Neural progenitor cell (in vitro differentiated cells): ENCODE measurements around the gene MCF2L2. TPM values are rescaled to one million over a fixed set of nuclear protein-coding genes. Genes with fewer than 3 reads are reported as not detected.
A peak's percentile ranks its signal among the peaks of the same experiment; 100 is the strongest.

ENCODE experiments used
- DNase-seq: peaks from one replicate; pipeline ENCODE4 v3.0.0-alpha.2; 2016; ENCODE audit warnings: low spot score
- H2AFZ ChIP-seq: fragments of 200-600 bp; sonication (generic); replicated peaks from 2 replicates; pipeline ENCODE4 v1.6.1; 2016; ENCODE audit warnings: antibody characterized with exemption
- H3F3A ChIP-seq: fragments of 200-600 bp; sonication (generic); 2 replicates; pipeline ENCODE4 v1.6.1; 2016; ENCODE audit warnings: antibody characterized with exemption, low read depth
- H3K27ac ChIP-seq: fragments of 200-600 bp; sonication (generic); 2 replicates; pipeline ENCODE4 v1.5.1; 2016; ENCODE audit warnings: mild to moderate bottlenecking
- H3K27me3 ChIP-seq: fragments of 200-600 bp; sonication (generic); 2 replicates; pipeline ENCODE4 v1.6.1; 2016; ENCODE audit warnings: mild to moderate bottlenecking, moderate library complexity
- H3K36me3 ChIP-seq: fragments of 200-600 bp; sonication (generic); 2 replicates; pipeline ENCODE4 v1.5.1; 2016
- H3K4me1 ChIP-seq: fragments of 200-600 bp; sonication (generic); 2 replicates; pipeline ENCODE4 v1.6.1; 2016; ENCODE audit warnings: mixed run types
- H3K4me2 ChIP-seq: fragments of 200-600 bp; sonication (generic); 2 replicates; pipeline ENCODE4 v1.6.1; 2016
- H3K4me3 ChIP-seq: fragments of 200-600 bp; sonication (generic); 2 replicates; pipeline ENCODE4 v1.5.1; 2016
- H3K79me2 ChIP-seq: fragments of 200-600 bp; sonication (generic); 2 replicates; pipeline ENCODE4 v1.6.1; 2016; ENCODE audit warnings: low read depth
- H3K9ac ChIP-seq: fragments of 200-600 bp; sonication (generic); 2 replicates; pipeline ENCODE4 v1.6.1; 2016
- H3K9me3 ChIP-seq: fragments of 200-600 bp; sonication (generic); 2 replicates; pipeline ENCODE4 v1.5.1; 2016; ENCODE audit warnings: low read depth
- H4K20me1 ChIP-seq: fragments of 200-600 bp; sonication (generic); 2 replicates; pipeline ENCODE4 v1.6.1; 2016; ENCODE audit warnings: low read depth
- H3K27ac Mint-ChIP-seq: 3 replicates; pipeline ENCODE4 v1.8.0; 2021; ENCODE audit warnings: mixed read lengths
- H3K27me3 Mint-ChIP-seq: 2 replicates; pipeline ENCODE4 v1.8.0; 2022; ENCODE audit warnings: low read depth, mild to moderate bottlenecking, inconsistent platforms, moderate library complexity, mixed read lengths; ENCODE audit not compliant: insufficient read depth
- H3K36me3 Mint-ChIP-seq: 3 replicates; pipeline ENCODE4 v1.8.0; 2021; ENCODE audit warnings: mixed read lengths
- H3K4me1 Mint-ChIP-seq: 3 replicates; pipeline ENCODE4 v1.8.0; 2021; ENCODE audit warnings: mixed read lengths
- H3K4me3 Mint-ChIP-seq: 3 replicates; pipeline ENCODE4 v1.8.0; 2021; ENCODE audit warnings: mild to moderate bottlenecking, moderate library complexity, mixed read lengths
- H3K9me3 Mint-ChIP-seq: 3 replicates; pipeline ENCODE4 v1.8.0; 2020; ENCODE audit warnings: mixed read lengths
- CTCF ChIP-seq: fragments of 200-600 bp; sonication (generic); IDR thresholded peaks from 2 replicates; pipeline ENCODE4 v1.5.1; 2017; ENCODE audit warnings: antibody characterized with exemption, mild to moderate bottlenecking
- EZH2 ChIP-seq: fragments of 200-600 bp; sonication (generic); IDR thresholded peaks from 2 replicates; pipeline ENCODE4 v1.6.1; 2017; ENCODE audit warnings: antibody characterized with exemption, mild to moderate bottlenecking, moderate library complexity
- EZH2phosphoT487 ChIP-seq: fragments of 200-600 bp; sonication (generic); IDR thresholded peaks from 2 replicates; pipeline ENCODE4 v1.6.1; 2017; ENCODE audit warnings: antibody characterized with exemption
- total RNA-seq: library from RNA; depleted of rRNA; stranded (reverse); fragments of >200 nt; gene quantifications from 2 replicates; pipeline ENCODE4 v1.2.3, GENCODE V29; 2015; ENCODE audit warnings: low replicate concordance

Gene MCF2L2
- total RNA-seq, 1 donor from 2014 or later, result 11.1 TPM

GRCh38 chr3:183393625-183394024 lies 34.8 kb downstream of the MCF2L2 start:
- no peak overlapping the region for H2AFZ ChIP-seq
- no peak overlapping the region for H3K4me3 Mint-ChIP-seq
- DNase-seq, result no peak
- H3K4me1 Mint-ChIP-seq, result peaks cover 15% of the 10 kb centered on the region
- no peaks in the 10 kb centered on the region for H3K27me3 ChIP-seq
- H3K79me2 ChIP-seq, result no peaks in the 10 kb centered on the region
- TF ChIP-seq EZH2phosphoT487 (no peak), CTCF (no peak), EZH2 (no peak)
- H3K36me3 Mint-ChIP-seq, result no peaks in the 10 kb centered on the region
- peaks cover 9% of the 10 kb centered on the region for H3K27me3 Mint-ChIP-seq
- no peak overlapping the region for H3K4me3 ChIP-seq
- no peaks in the 10 kb centered on the region for H4K20me1 ChIP-seq
- peaks cover 9% of the 10 kb centered on the region for H3F3A ChIP-seq
- H3K27ac Mint-ChIP-seq, result no peak overlapping the region
- H3K27ac ChIP-seq, result no peak overlapping the region
- H3K9me3 ChIP-seq, result no peaks in the 10 kb centered on the region
- peaks cover 20% of the 10 kb centered on the region for H3K4me1 ChIP-seq
- H3K9ac ChIP-seq, result no peak overlapping the region
- H3K36me3 ChIP-seq, result no peaks in the 10 kb centered on the region
- H3K9me3 Mint-ChIP-seq, result no peaks in the 10 kb centered on the region
- H3K4me2 ChIP-seq, result peak overlapping the region; percentile 56

- peaks cover 15% of the 10 kb centered on the region for H3K4me1 Mint-ChIP-seq
- H3F3A ChIP-seq, result peaks cover 9% of the 10 kb centered on the region
- no peak overlapping the region for H3K4me2 ChIP-seq
- no peak overlapping the region for H3K27ac ChIP-seq
- no peaks in the 10 kb centered on the region for H3K9me3 Mint-ChIP-seq
- no peak overlapping the region for H2AFZ ChIP-seq
- H4K20me1 ChIP-seq, result no peaks in the 10 kb centered on the region
- H3K4me3 Mint-ChIP-seq, result no peak overlapping the region
- peaks cover 11% of the 10 kb centered on the region for H3K27me3 Mint-ChIP-seq
- H3K36me3 ChIP-seq, result no peaks in the 10 kb centered on the region
- no peaks in the 10 kb centered on the region for H3K9me3 ChIP-seq
- no peak for TF ChIP-seq CTCF
- no peak for TF ChIP-seq EZH2phosphoT487
- no peak for TF ChIP-seq EZH2
- H3K4me3 ChIP-seq, result no peak overlapping the region
- no peaks in the 10 kb centered on the region for H3K36me3 Mint-ChIP-seq
- H3K79me2 ChIP-seq, result no peaks in the 10 kb centered on the region
- DNase-seq, result no peak
- peaks cover 20% of the 10 kb centered on the region for H3K4me1 ChIP-seq
- no peak overlapping the region for H3K9ac ChIP-seq
- H3K27ac Mint-ChIP-seq, result no peak overlapping the region
- no peaks in the 10 kb centered on the region for H3K27me3 ChIP-seq
These were observed 36.0 kb downstream of the MCF2L2 start for GRCh38 chr3:183392186-183393034.

GRCh38 chr3:183391460-183391859 lies 37.0 kb downstream of the MCF2L2 start:
- no peaks in the 10 kb centered on the region for H4K20me1 ChIP-seq
- H3K9me3 ChIP-seq, result no peaks in the 10 kb centered on the region
- H3K4me2 ChIP-seq, result no peak overlapping the region
- H3K9me3 Mint-ChIP-seq, result no peaks in the 10 kb centered on the region
- no peak overlapping the region for H3K4me3 Mint-ChIP-seq
- peaks cover 15% of the 10 kb centered on the region for H3K4me1 Mint-ChIP-seq
- H2AFZ ChIP-seq, result no peak overlapping the region
- no peaks in the 10 kb centered on the region for H3K36me3 ChIP-seq
- TF ChIP-seq EZH2, result no peak
- TF ChIP-seq CTCF, result no peak
- no peak for TF ChIP-seq EZH2phosphoT487
- H3K27ac Mint-ChIP-seq, result no peak overlapping the region
- no peaks in the 10 kb centered on the region for H3K27me3 ChIP-seq
- DNase-seq, result no peak
- H3K4me1 ChIP-seq, result peaks cover 20% of the 10 kb centered on the region
- H3K27ac ChIP-seq, result no peak overlapping the region
- peaks cover 14% of the 10 kb centered on the region for H3F3A ChIP-seq
- H3K4me3 ChIP-seq, result no peak overlapping the region
- peaks cover 11% of the 10 kb centered on the region for H3K27me3 Mint-ChIP-seq
- no peaks in the 10 kb centered on the region for H3K79me2 ChIP-seq
- no peak overlapping the region for H3K9ac ChIP-seq
- H3K36me3 Mint-ChIP-seq, result no peaks in the 10 kb centered on the region
